Tibial artery (tissue), 4 donors: ENCODE measurements around the gene ZNF774.
"Not testable (repeated sequence)": the region's sequence is repeated elsewhere in the genome, so short reads cannot be mapped to it uniquely, and the experiment has no call there.

Experiments
- DNase-seq, 2 donors: peaks; one replicate each; pipeline ENCODE4 v3.0.0-alpha.2; 2019
- H3K27ac ChIP-seq, 2 donors: fragments of 200-600 bp; sonication (generic) in 1 of 2; 1 replicate in 1 of 2; 2 replicates in 1 of 2; pipeline ENCODE4 v1.5.1; 2018 to 2019; ENCODE audit warnings: mild to moderate bottlenecking in 1 of 2
- H3K27me3 ChIP-seq, 2 donors: fragments of 200-600 bp; sonication (generic) in 1 of 2; one replicate each; pipeline versions ENCODE4 v1.5.1 to v1.6.0; 2016 to 2019
- H3K36me3 ChIP-seq, 3 donors: fragments of 200-600 bp; sonication (generic) in 2 of 3; one replicate each; pipeline ENCODE4 v1.5.1; 2016 to 2019; ENCODE audit warnings: mild to moderate bottlenecking in 2 of 3
- H3K4me1 ChIP-seq, 4 donors: fragments of 200-600 bp; sonication (generic) in 2 of 4; 1 replicate in 3 of 4; 2 replicates in 1 of 4; pipeline ENCODE4 v1.5.1; 2016 to 2019
- H3K4me3 ChIP-seq, 2 donors: fragments of 200-600 bp; sonication (generic) in 1 of 2; 1 replicate in 1 of 2; 2 replicates in 1 of 2; pipeline ENCODE4 v1.5.1; 2018 to 2019; ENCODE audit warnings: mild to moderate bottlenecking in 2 of 2
- H3K9me3 ChIP-seq, 3 donors: fragments of 200-600 bp; sonication (generic) in 1 of 3; one replicate each; pipeline ENCODE4 v1.5.1; 2016 to 2019
- CTCF ChIP-seq, 2 experiments: fragments of 200-600 bp in 1 of 2; fragments of 450-650 bp in 1 of 2; IDR thresholded peaks; one replicate each; pipeline ENCODE4 v1.5.1; 2017 to 2019; ENCODE audit warnings: antibody characterized with exemption in 2 of 2, mild to moderate bottlenecking in 1 of 2, moderate library complexity in 1 of 2
- intact Hi-C: fragments of 100-400 bp; cut with DNase I; formaldehyde crosslinking; loops from one replicate; pipeline ENCODE4 v1.15.0; 2023; ENCODE audit warnings: low total_unique reads

Gene ZNF774

GRCh38 chr15:90352107-90352893 lies at the start of gene ZNF774:
TSS of gene ZNF774 (plus strand) at chr15:90352284. CDS start at chr15:90354661, 2,377 bp downstream.
- peak; percentile 92 to 96 for DNase-seq
- H3K9me3 ChIP-seq, result no peaks in the 10 kb centered on the region
- peaks cover 0 to 14% (median 9%) of the 10 kb centered on the region in 4 donors for H3K4me1 ChIP-seq
- H3K27ac ChIP-seq, result peak within 1 kb of the TSS; percentile 82 to 87
- H3K4me3 ChIP-seq, result peak within 1 kb of the TSS; percentile 80 to 83
- no peak for TF ChIP-seq CTCF (IDR thresholded peaks at IDR 0.05)
- H3K36me3 ChIP-seq, result peaks cover 0 to 3% (median 0%) of the 10 kb centered on the region in 3 donors
- H3K27me3 ChIP-seq, result no peaks in the 10 kb centered on the region
- intact Hi-C loops, result no loop called here

GRCh38 chr15:90305355-90305754 lies 46.7 kb upstream of the ZNF774 start:
- intact Hi-C loops, result not testable (repeated sequence)

GRCh38 chr15:90305932-90306331 lies 46.2 kb upstream of the ZNF774 start:
- Histone ChIP-seq H3K9me3 (no peaks in the 10 kb centered on the region), H3K4me3 (no peak overlapping the region), H3K27ac (peak overlapping the region; percentile 63 to 87), H3K36me3 (no peaks in the 10 kb centered on the region), H3K4me1 (peaks cover 0 to 70% (median 28%) of the 10 kb centered on the region in 4 donors), H3K27me3 (no peaks in the 10 kb centered on the region)
- intact Hi-C loops, result no loop called here
- DNase-seq, result no peak
- TF ChIP-seq CTCF (IDR thresholded peaks at IDR 0.05), result no peak

More at GRCh38 chr15:90305355-90305754, 46.7 kb upstream of the ZNF774 start:
- not testable (repeated sequence) for H3K9me3 ChIP-seq, H3K4me3 ChIP-seq, H3K27me3 ChIP-seq, H3K36me3 ChIP-seq, DNase-seq
- Histone ChIP-seq H3K27ac (peak overlapping the region; percentile 63 to 87), H3K4me1 (peaks cover 0 to 76% (median 33%) of the 10 kb centered on the region in 4 donors)

GRCh38 chr15:90306560-90306959 lies 45.5 kb upstream of the ZNF774 start:
- peak overlapping the region; percentile 63 to 87 for H3K27ac ChIP-seq
- H3K4me3 ChIP-seq, result no peak overlapping the region
- intact Hi-C loops, result no loop called here
- DNase-seq, result no peak
- no peaks in the 10 kb centered on the region for H3K36me3 ChIP-seq
- no peaks in the 10 kb centered on the region for H3K9me3 ChIP-seq
- H3K27me3 ChIP-seq, result no peaks in the 10 kb centered on the region
- peaks cover 0 to 64% (median 22%) of the 10 kb centered on the region in 4 donors for H3K4me1 ChIP-seq
- no peak for TF ChIP-seq CTCF (IDR thresholded peaks at IDR 0.05)

GRCh38 chr15:90307661-90308060 lies 44.4 kb upstream of the ZNF774 start:
- no peak overlapping the region for H3K4me3 ChIP-seq
- peak overlapping the region; percentile 63 to 87 for H3K27ac ChIP-seq
- H3K27me3 ChIP-seq, result no peaks in the 10 kb centered on the region
- intact Hi-C loops, result no loop called here
- no peak for DNase-seq
- H3K4me1 ChIP-seq, result peaks cover 0 to 59% (median 13%) of the 10 kb centered on the region in 4 donors
- TF ChIP-seq CTCF (IDR thresholded peaks at IDR 0.05), result no peak
- no peaks in the 10 kb centered on the region for H3K36me3 ChIP-seq
- no peaks in the 10 kb centered on the region for H3K9me3 ChIP-seq

- intact Hi-C loops, result no loop called here
- peak in 1 of 2 donors; percentile 13 for DNase-seq
- peak overlapping the region in 1 of 2 donors; percentile 40 for H3K27ac ChIP-seq
Measured at GRCh38 chr15:90309020-90309419, 43.1 kb upstream of the ZNF774 start.

More at GRCh38 chr15:90309020-90309419, 43.1 kb upstream of the ZNF774 start:
- TF ChIP-seq CTCF (IDR thresholded peaks at IDR 0.05), result no peak
- H3K4me1 ChIP-seq, result peaks cover 0 to 57% (median 13%) of the 10 kb centered on the region in 4 donors
- no peak overlapping the region for H3K4me3 ChIP-seq
- no peaks in the 10 kb centered on the region for H3K27me3 ChIP-seq
- no peaks in the 10 kb centered on the region for H3K9me3 ChIP-seq
- no peaks in the 10 kb centered on the region for H3K36me3 ChIP-seq
